Smooth muscle cell (in vitro differentiated cells): Measurements from ENCODE around the gene F2. TPM values are rescaled to one million over a fixed set of nuclear protein-coding genes. Genes with fewer than 3 reads are reported as not detected.
"Not testable (repeated sequence)": the region's sequence is repeated elsewhere in the genome, so short reads cannot be mapped to it uniquely, and the experiment has no call there.

Experiments
- DNase-seq: peaks from one replicate; lab custom pipeline; 2025; ENCODE audit not compliant: unreplicated experiment; lab: John Stamatoyannopoulos, UW
- H2AFZ ChIP-seq: fragments of 200-600 bp; sonication (generic); 2 replicates; pipeline ENCODE4 v1.6.0; 2016; ENCODE audit warnings: antibody characterized with exemption, low read depth, mild to moderate bottlenecking
- H3F3A ChIP-seq: fragments of 200-600 bp; sonication (generic); 2 replicates; pipeline ENCODE4 v1.6.0; 2017; ENCODE audit warnings: antibody characterized with exemption, low read depth
- H3K27ac ChIP-seq: fragments of 200-600 bp; sonication (generic); 2 replicates; pipeline ENCODE4 v1.5.1; 2016; ENCODE audit warnings: low read depth, mild to moderate bottlenecking
- H3K27me3 ChIP-seq: fragments of 200-600 bp; sonication (generic); 2 replicates; pipeline ENCODE4 v1.6.1; 2016; ENCODE audit warnings: low read depth, mild to moderate bottlenecking
- H3K36me3 ChIP-seq: fragments of 200-600 bp; sonication (generic); 2 replicates; pipeline ENCODE4 v1.5.1; 2016; ENCODE audit warnings: low read depth
- H3K4me1 ChIP-seq: fragments of 200-600 bp; sonication (generic); 2 replicates; pipeline ENCODE4 v1.5.1; 2016; ENCODE audit warnings: low read depth
- H3K4me2 ChIP-seq: fragments of 200-600 bp; sonication (generic); 2 replicates; pipeline ENCODE4 v1.6.0; 2016; ENCODE audit warnings: mild to moderate bottlenecking
- H3K4me3 ChIP-seq: fragments of 200-600 bp; sonication (generic); 2 replicates; pipeline ENCODE4 v1.5.1; 2016; ENCODE audit warnings: mild to moderate bottlenecking
- H3K79me2 ChIP-seq: fragments of 200-600 bp; sonication (generic); 2 replicates; pipeline ENCODE4 v1.6.0; 2016; ENCODE audit warnings: low read depth, mild to moderate bottlenecking
- H3K9ac ChIP-seq: fragments of 200-600 bp; sonication (generic); 2 replicates; pipeline ENCODE4 v1.6.0; 2016; ENCODE audit warnings: low read depth
- H3K9me3 ChIP-seq: fragments of 200-600 bp; sonication (generic); replicated peaks from 2 replicates; pipeline ENCODE4 v1.5.1; 2016; ENCODE audit warnings: low read depth
- H4K20me1 ChIP-seq: fragments of 200-600 bp; sonication (generic); 2 replicates; pipeline ENCODE4 v1.6.0; 2016; ENCODE audit warnings: low read depth
- CTCF ChIP-seq: fragments of 200-600 bp; sonication (generic); IDR thresholded peaks from 2 replicates; pipeline ENCODE4 v1.5.1; 2017; ENCODE audit warnings: borderline replicate concordance, mild to moderate bottlenecking, antibody characterized with exemption; ENCODE audit not compliant: insufficient read depth, poor library complexity, severe bottlenecking
- WGBS: methylation state at CpG from one replicate; pipeline ENCODE4 v1.1.7; 2016; ENCODE audit warnings: low lambda C conversion rate; 5-methylcytosine and 5-hydroxymethylcytosine counted together
- polyA plus RNA-seq: library from polyadenylated mRNA; unstranded; fragments of >200 nt; fragmentation: Nextera tagmentation; extraction: Ambion mirVana; gene quantifications from 2 replicates; pipeline ENCODE4 v1.2.1, GENCODE V29; 2016
- total RNA-seq: library from RNA; depleted of rRNA; stranded (reverse); fragments of >200 nt; gene quantifications from 2 replicates; pipeline ENCODE4 v1.2.3, GENCODE V29; 2014

Gene F2
- 0.27 TPM in 1 of 2 replicates, not detected in the other for total RNA-seq
- polyA plus RNA-seq: 0.21 TPM in 1 of 2 replicates, not detected in the other

- Histone ChIP-seq H3K4me1 (peaks cover 4% of the 10 kb centered on the region), H3K4me2 (no peak within 1 kb of the TSS), H4K20me1 (no peaks in the 10 kb centered on the region), H3F3A (peaks cover 5% of the 10 kb centered on the region), H3K27ac (no peak within 1 kb of the TSS), H3K9me3 (no peaks in the 10 kb centered on the region), H3K4me3 (no peak within 1 kb of the TSS), H3K36me3 (no peaks in the 10 kb centered on the region), H2AFZ (no peak within 1 kb of the TSS), H3K27me3 (no peaks in the 10 kb centered on the region), H3K79me2 (no peaks in the 10 kb centered on the region), H3K9ac (no peak within 1 kb of the TSS)
- TF ChIP-seq CTCF: no peak
- 93% methylated on average over 7 of the region's 7 CpGs for WGBS
- DNase-seq: no peak
Measured at GRCh38 chr11:46719048-46719542, at the start of gene F2. TSS of gene F2 (plus strand) at chr11:46719213. CDS start at chr11:46719236, 23 bp downstream.

- H3F3A ChIP-seq: peaks cover 17% of the 10 kb centered on the region
- H3K4me1 ChIP-seq: peaks cover 8% of the 10 kb centered on the region
- peak; percentile 5 for TF ChIP-seq CTCF
- no peak overlapping the region for H3K9ac ChIP-seq
- WGBS: 75% methylated on average over 3 of the region's 3 CpGs
- peaks cover 6% of the 10 kb centered on the region for H3K36me3 ChIP-seq
- H3K27ac ChIP-seq: no peak overlapping the region
- H3K79me2 ChIP-seq: no peaks in the 10 kb centered on the region
- no peak overlapping the region for H2AFZ ChIP-seq
- H3K4me3 ChIP-seq: no peak overlapping the region
- no peak overlapping the region for H3K4me2 ChIP-seq
- no peaks in the 10 kb centered on the region for H4K20me1 ChIP-seq
- no peak for DNase-seq
- H3K27me3 ChIP-seq: no peaks in the 10 kb centered on the region
- no peaks in the 10 kb centered on the region for H3K9me3 ChIP-seq
Measured at GRCh38 chr11:46669711-46670139, 49.3 kb upstream of the F2 start.

- peak overlapping the region; percentile 14 for H3K4me2 ChIP-seq
- 88% methylated on average over 3 of the region's 3 CpGs for WGBS
Measured at GRCh38 chr11:46670521-46670920, 48.5 kb upstream of the F2 start.

GRCh38 chr11:46671958-46672315 lies 47.1 kb upstream of the F2 start:
- H3K27me3 ChIP-seq: no peaks in the 10 kb centered on the region
- DNase-seq: no peak
- no peaks in the 10 kb centered on the region for H3K36me3 ChIP-seq
- no peak overlapping the region for H3K9ac ChIP-seq
- peaks cover 29% of the 10 kb centered on the region for H3F3A ChIP-seq
- H3K4me3 ChIP-seq: no peak overlapping the region
- no peak overlapping the region for H2AFZ ChIP-seq
- H4K20me1 ChIP-seq: no peaks in the 10 kb centered on the region
- 95% methylated on average over 10 of the region's 10 CpGs for WGBS
- no peaks in the 10 kb centered on the region for H3K79me2 ChIP-seq
- no peaks in the 10 kb centered on the region for H3K9me3 ChIP-seq
- no peak overlapping the region for H3K27ac ChIP-seq
- no peak for TF ChIP-seq CTCF
- no peak overlapping the region for H3K4me2 ChIP-seq
- H3K4me1 ChIP-seq: peaks cover 21% of the 10 kb centered on the region

More at GRCh38 chr11:46670521-46670920, 48.5 kb upstream of the F2 start:
- H2AFZ ChIP-seq, H3K9me3 ChIP-seq, H3K79me2 ChIP-seq, H3K4me3 ChIP-seq, H3K36me3 ChIP-seq, H4K20me1 ChIP-seq, H3K9ac ChIP-seq, DNase-seq, H3K27me3 ChIP-seq: not testable (repeated sequence)
- H3F3A ChIP-seq: peaks cover 24% of the 10 kb centered on the region
- peaks cover 16% of the 10 kb centered on the region for H3K4me1 ChIP-seq
- H3K27ac ChIP-seq: peak overlapping the region; percentile 40
